HepG2 (cell line): ENCODE data around the gene ABCB6. TPM values are rescaled to one million over a fixed set of nuclear protein-coding genes. Genes with fewer than 3 reads are reported as not detected.
A peak's percentile ranks its signal among the peaks of the same experiment; 100 is the strongest.

Experiments
- ATAC-seq: fragments of 200-7000 bp; cut with Tn5 transposase; 3 replicates; pipeline ENCODE4 v1.9.1; 2020; ENCODE audit warnings: mild to moderate bottlenecking, moderate library complexity
- BruUV-seq: library from RNA; stranded (reverse); fragments of 400-500 nt; replicated peaks from 2 replicates; lab custom pipeline; 2021; lab: Mats Ljungman, UMichigan
- CTCF ChIA-PET: fragments of 300-600 bp; formaldehyde crosslinking; extraction: SDS; loops from one replicate; lab custom pipeline; 2021; ENCODE audit warnings: low total read pairs, inconsistent platforms, low intra/inter-chr PET ratio; lab: Yijun Ruan, JAX
- POLR2A ChIA-PET: fragments of 350-600 bp; sonication (Branson Sonifier 250); formaldehyde crosslinking; loops from one replicate; lab custom pipeline; 2020; ENCODE audit warnings: antibody characterized with exemption, inconsistent platforms; lab: Yijun Ruan, JAX
- DNase-seq: peaks from one replicate; pipeline ENCODE4 v3.0.0-alpha.2; 2015; ENCODE audit warnings: low spot score
- FAIRE-seq: peaks from 3 replicates; lab custom pipeline; 2011; peaks lifted over from hg19 to GRCh38; lab: Jason Lieb, UNC
- H2AFZ ChIP-seq: one replicate; pipeline ENCODE4 v1.6.1; 2011; ENCODE audit warnings: low read length, inconsistent platforms
- H3K27ac ChIP-seq: fragments of 300-600 bp; 3 replicates; pipeline ENCODE4 v1.8.0; 2011; ENCODE audit warnings: mixed run types, mild to moderate bottlenecking, mixed read lengths, low read length, inconsistent platforms; ENCODE audit not compliant: insufficient read depth; ENCODE audit errors: extremely low read length
- H3K27me3 ChIP-seq, 2 experiments: fragments of 200-600 bp in 1 of 2; 2 replicates in 1 of 2; 3 replicates in 1 of 2; pipeline versions ENCODE4 v1.6.0 to v1.8.0; 2011; ENCODE audit warnings: low read length in 2 of 2, mild to moderate bottlenecking in 2 of 2, moderate library complexity in 2 of 2, inconsistent platforms in 1 of 2; ENCODE audit not compliant: insufficient read depth in 2 of 2, control insufficient read depth in 1 of 2
- H3K36me3 ChIP-seq, 2 experiments: fragments of 200-600 bp in 1 of 2; replicated peaks in 1 of 2; 2 replicates in 1 of 2; 3 replicates in 1 of 2; pipeline versions ENCODE4 v1.5.1 to v1.8.0; 2011; ENCODE audit warnings: low read length in 2 of 2, inconsistent platforms in 1 of 2; ENCODE audit not compliant: insufficient read depth in 2 of 2, control insufficient read depth in 1 of 2
- H3K4me1 ChIP-seq: 2 replicates; pipeline ENCODE4 v1.5.1; 2012; ENCODE audit warnings: low read length, inconsistent platforms; ENCODE audit not compliant: insufficient read depth
- H3K4me2 ChIP-seq: 2 replicates; pipeline ENCODE4 v1.6.0; 2011; ENCODE audit warnings: low read depth, low read length, inconsistent platforms
- H3K4me3 ChIP-seq, 3 experiments: fragments of 200-600 bp in 1 of 3; sonication (generic), shearing (Covaris generic) in 1 of 3; replicated peaks in 1 of 3; 2 replicates each; pipeline ENCODE4 v1.5.1; 2011 to 2016; ENCODE audit warnings: low read length in 3 of 3, inconsistent platforms in 2 of 3, low read depth in 2 of 3, mild to moderate bottlenecking in 2 of 3, control low read depth in 1 of 3, mixed read lengths in 1 of 3; ENCODE audit not compliant: insufficient read depth in 1 of 3
- H3K79me2 ChIP-seq: one replicate; pipeline ENCODE4 v1.6.1; 2011; ENCODE audit warnings: low read length, inconsistent platforms; ENCODE audit not compliant: insufficient read depth
- H3K9ac ChIP-seq: 2 replicates; pipeline ENCODE4 v1.6.0; 2011; ENCODE audit warnings: mild to moderate bottlenecking, low read depth, low read length, inconsistent platforms; ENCODE audit not compliant: insufficient read depth
- H3K9me3 ChIP-seq: 2 replicates; pipeline ENCODE4 v1.5.1; 2012; ENCODE audit warnings: mild to moderate bottlenecking, low read length
- H4K20me1 ChIP-seq: 2 replicates; pipeline ENCODE4 v1.6.0; 2011; ENCODE audit warnings: inconsistent platforms, mild to moderate bottlenecking, low read length, moderate library complexity; ENCODE audit not compliant: insufficient read depth
- ATF1 ChIP-seq: IDR thresholded peaks from 2 replicates; pipeline ENCODE4 v1.6.1; 2016; ENCODE audit warnings: mild to moderate bottlenecking, control low read depth
- ATF6 ChIP-seq: sonication (generic); formaldehyde crosslinking; conservative IDR thresholded peaks from 2 replicates; pipeline ENCODE4 v1.4.0; 2020; ENCODE audit warnings: missing genetic modification reagents
- CENPX ChIP-seq: sonication (generic); formaldehyde crosslinking; IDR thresholded peaks from 2 replicates; pipeline ENCODE4 v1.9.0; 2021; ENCODE audit warnings: mild to moderate bottlenecking, missing genetic modification reagents, moderate library complexity
- DPF2 ChIP-seq: sonication (generic); formaldehyde crosslinking; IDR thresholded peaks from 2 replicates; pipeline ENCODE4 v1.4.0; 2020; ENCODE audit warnings: mild to moderate bottlenecking, low read depth, missing genetic modification reagents, borderline replicate concordance
- FOSL2 ChIP-seq: sonication (generic); formaldehyde crosslinking; IDR thresholded peaks from 2 replicates; pipeline ENCODE4 v1.4.0; 2020; ENCODE audit warnings: missing genetic modification reagents
- JDP2 ChIP-seq: sonication (generic); formaldehyde crosslinking; IDR thresholded peaks from 2 replicates; pipeline ENCODE4 v1.8.1; 2022; ENCODE audit warnings: missing genetic modification reagents, borderline replicate concordance
- RBAK ChIP-seq: sonication (generic); formaldehyde crosslinking; IDR thresholded peaks from 2 replicates; pipeline ENCODE4 v1.5.1; 2020; ENCODE audit warnings: mild to moderate bottlenecking, missing genetic modification reagents
- RXRA ChIP-seq: sonication (generic); formaldehyde crosslinking; IDR thresholded peaks from 2 replicates; pipeline ENCODE4 v1.5.1; 2020; ENCODE audit warnings: missing genetic modification reagents
- WIZ ChIP-seq: sonication (generic); formaldehyde crosslinking; IDR thresholded peaks from 2 replicates; pipeline ENCODE4 v1.5.1; 2020; ENCODE audit warnings: mild to moderate bottlenecking, missing genetic modification reagents
- ZHX2 ChIP-seq, 2 experiments: sonication (generic) in 1 of 2; formaldehyde crosslinking in 1 of 2; IDR thresholded peaks; 2 replicates each; pipeline versions ENCODE4 v1.6.1 to v1.9.0; 2014 to 2022; ENCODE audit warnings: antibody characterized with exemption in 1 of 2, borderline replicate concordance in 1 of 2, inconsistent platforms in 1 of 2, low read depth in 1 of 2, missing genetic modification reagents in 1 of 2
- ZNF18 ChIP-seq: sonication (generic); formaldehyde crosslinking; IDR thresholded peaks from 2 replicates; pipeline ENCODE4 v1.8.0; 2022; ENCODE audit warnings: mild to moderate bottlenecking, missing genetic modification reagents; ENCODE audit not compliant: insufficient replicate concordance
- ZNF274 ChIP-seq: sonication (generic); formaldehyde crosslinking; IDR thresholded peaks from 2 replicates; pipeline ENCODE4 v1.5.1; 2020; ENCODE audit warnings: mild to moderate bottlenecking, missing genetic modification reagents
- WGBS: methylation state at CpG from one replicate; pipeline ENCODE4 v1.1.6; 2017; ENCODE audit warnings: low lambda C conversion rate; 5-methylcytosine and 5-hydroxymethylcytosine counted together
- in situ Hi-C: cut with HindIII; loops from 2 replicates; pipeline ENCODE4 v1.10.0; 2017; ENCODE audit warnings: low pct_unique_long_range_greater_than_20kb; ENCODE audit not compliant: extremely low pct_ligation_motif_present
- intact Hi-C: fragments of 100-400 bp; cut with micrococcal nuclease; formaldehyde crosslinking; loops from one replicate; pipeline ENCODE4 v1.10.0; 2022; ENCODE audit not compliant: unreplicated experiment
- polyA plus RNA-seq, 8 experiments: library from polyadenylated mRNA; depleted of rRNA in 3 of 8; stranded (reverse) in 7 of 8; unstranded in 1 of 8; fragments of >200 nt; fragmentation: Illumina TruSeq in 4 of 8; extraction: Trizol in 4 of 8; gene quantifications; 2 replicates each; pipeline versions ENCODE4 v1.2.1 to v1.2.3, GENCODE V29; 2011 to 2016; ENCODE audit warnings: low read depth in 4 of 8, missing spikeins in 1 of 8, mixed read lengths in 1 of 8; ENCODE audit not compliant: insufficient read depth in 1 of 8
- total RNA-seq, 5 experiments: library from RNA; depleted of rRNA; stranded (reverse); fragments of >200 nt; fragmentation: Illumina TruSeq; extraction: Trizol; gene quantifications; 2 replicates each; pipeline ENCODE4 v1.2.3, GENCODE V29; 2016; ENCODE audit warnings: low read depth in 1 of 5

Gene ABCB6
- total and polyA plus RNA-seq, 2 of the 13 experiments (the other 11 are each of a cell fraction or from before 2014, with no cell fraction given) = 91.1 to 137 TPM

- DNase-seq (peak; percentile 90), FAIRE-seq (peak; percentile 42), ATAC-seq (peak; percentile 91)
- H4K20me1 ChIP-seq = no peaks in the 10 kb centered on the region
- H3K4me2 ChIP-seq = peak within 1 kb of the TSS; percentile 97
- in situ Hi-C loops = no loop called here
- H3K27ac ChIP-seq = peak within 1 kb of the TSS; percentile 93
- intact Hi-C loops = loop anchor here (1.0 to 2.0 kb wide), 6 partner anchors 16 to 192 kb away; partner anchors contain the start of genes ABCB6 and CNPPD1
- peak within 1 kb of the TSS; percentile 86 for H3K9ac ChIP-seq
- no peak within 1 kb of the TSS for H2AFZ ChIP-seq
- no peaks in the 10 kb centered on the region for H3K27me3 ChIP-seq
- H3K4me3 ChIP-seq = peak within 1 kb of the TSS; percentile 76 to 94 (median 86)
- H3K36me3 ChIP-seq = peaks cover 4 to 17% of the 10 kb centered on the region in 2 experiments
- H3K4me1 ChIP-seq = peaks cover 18% of the 10 kb centered on the region
- POLR2A ChIA-PET = interaction anchor here (0.7 to 3.7 kb wide), 5 partner anchors 16 to 226 kb away, joined by 3 to 14 read pairs (median 4); partner anchors contain the start of genes CNPPD1, DNAJB2 and ZFAND2B
- no peaks in the 10 kb centered on the region for H3K9me3 ChIP-seq
- BruUV-seq = no TSS peak
- 1% methylated on average over 36 of the region's 70 CpGs for WGBS
- no peaks in the 10 kb centered on the region for H3K79me2 ChIP-seq
- CTCF ChIA-PET = interaction anchor here (0.6 to 4.4 kb wide), 9 partner anchors 10 to 192 kb away, joined by 3 to 50 read pairs (median 6); partner anchors contain the start of genes DNAJB2 and RETREG2
- TF ChIP-seq JDP2 (CRISPR knock-in tag) (no peak; the same call in 1 of the 2 replicates), ZNF18 (no peak), ATF1 (no peak), RBAK (0 out of 2 replicates have a peak, but pooled peaks have one; percentile 50), RXRA (CRISPR knock-in tag) (peak; percentile 76), WIZ (CRISPR knock-in tag) (peak; percentile 78; the same call in 1 of the 2 replicates), FOSL2 (CRISPR knock-in tag) (no peak), ZNF274 (peak; percentile 98), DPF2 (CRISPR knock-in tag) (0 out of 2 replicates have a peak, but pooled peaks have one; percentile 4), CENPX (no peak), ZHX2 (IDR thresholded peaks at IDR 0.05; ENCODE audit: low read depth) (no peak), ZHX2 (CRISPR knock-in tag; IDR thresholded peaks at IDR 0.05; ENCODE audit: borderline replicate concordance) (peak; percentile 19; the same call in 1 of the 2 replicates), ATF6 (peak; percentile 24; the same call in 1 of the 2 replicates)
These were observed 58.4 kb downstream of the ABCB6 start, which contains the start of gene NHEJ1 for GRCh38 chr2:219160186-219161017. TSS of gene NHEJ1 (minus strand) at chr2:219160815. CDS start at chr2:219158362, 2,453 bp downstream.
